Measurements from ENCODE around the gene URM1.

DNA sequence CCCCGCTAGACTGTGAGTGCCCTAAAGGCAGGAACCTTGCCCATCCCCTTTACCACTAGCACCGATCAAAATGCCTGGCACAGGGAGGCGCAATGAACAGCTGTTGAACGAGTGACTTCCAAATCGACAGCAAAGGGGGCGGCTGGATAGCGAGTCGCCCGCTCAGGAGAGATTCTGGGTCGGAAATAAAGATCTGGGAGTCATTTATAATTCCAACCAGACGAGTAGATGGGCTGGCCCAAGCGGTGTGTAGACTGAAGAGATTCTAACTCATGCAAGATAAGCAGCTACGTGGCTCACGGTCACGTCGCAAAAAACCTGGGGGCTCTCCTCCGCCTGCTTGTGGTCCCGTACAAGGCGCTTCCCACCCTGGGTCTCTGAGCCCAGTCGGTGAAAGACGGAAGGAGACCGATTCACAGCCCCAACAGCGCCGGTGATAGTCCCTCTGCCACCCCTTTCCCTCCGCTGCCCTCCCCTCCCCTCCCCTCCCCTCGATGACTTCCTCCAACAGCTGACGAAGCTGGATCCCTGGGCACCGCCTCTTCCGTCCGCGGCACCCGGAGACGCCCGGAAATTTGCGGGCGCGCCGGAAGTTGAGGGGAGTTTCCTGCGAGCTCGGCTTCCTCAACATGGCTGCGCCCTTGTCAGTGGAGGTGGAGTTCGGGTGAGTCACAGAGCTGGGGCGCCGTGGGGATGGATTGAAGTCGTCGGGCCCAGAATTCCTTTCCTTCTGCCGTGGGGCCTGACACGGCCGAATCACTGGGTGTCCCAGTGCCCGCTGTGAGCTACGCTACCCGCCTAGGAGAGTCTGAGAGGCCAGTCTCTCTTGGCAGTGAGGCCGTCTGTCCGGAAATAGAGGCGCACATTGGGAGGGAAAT, at the start of gene URM1:
- TF ChIP-seq, protein P1, sequence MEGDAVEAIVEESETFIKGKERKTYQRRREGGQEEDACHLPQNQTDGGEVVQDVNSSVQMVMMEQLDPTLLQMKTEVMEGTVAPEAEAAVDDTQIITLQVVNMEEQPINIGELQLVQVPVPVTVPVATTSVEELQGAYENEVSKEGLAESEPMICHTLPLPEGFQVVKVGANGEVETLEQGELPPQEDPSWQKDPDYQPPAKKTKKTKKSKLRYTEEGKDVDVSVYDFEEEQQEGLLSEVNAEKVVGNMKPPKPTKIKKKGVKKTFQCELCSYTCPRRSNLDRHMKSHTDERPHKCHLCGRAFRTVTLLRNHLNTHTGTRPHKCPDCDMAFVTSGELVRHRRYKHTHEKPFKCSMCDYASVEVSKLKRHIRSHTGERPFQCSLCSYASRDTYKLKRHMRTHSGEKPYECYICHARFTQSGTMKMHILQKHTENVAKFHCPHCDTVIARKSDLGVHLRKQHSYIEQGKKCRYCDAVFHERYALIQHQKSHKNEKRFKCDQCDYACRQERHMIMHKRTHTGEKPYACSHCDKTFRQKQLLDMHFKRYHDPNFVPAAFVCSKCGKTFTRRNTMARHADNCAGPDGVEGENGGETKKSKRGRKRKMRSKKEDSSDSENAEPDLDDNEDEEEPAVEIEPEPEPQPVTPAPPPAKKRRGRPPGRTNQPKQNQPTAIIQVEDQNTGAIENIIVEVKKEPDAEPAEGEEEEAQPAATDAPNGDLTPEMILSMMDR (IDR thresholded peaks at IDR 0.05; ENCODE audit: insufficient read depth, low read length) = no peak
- TF ChIP-seq, protein P2, sequence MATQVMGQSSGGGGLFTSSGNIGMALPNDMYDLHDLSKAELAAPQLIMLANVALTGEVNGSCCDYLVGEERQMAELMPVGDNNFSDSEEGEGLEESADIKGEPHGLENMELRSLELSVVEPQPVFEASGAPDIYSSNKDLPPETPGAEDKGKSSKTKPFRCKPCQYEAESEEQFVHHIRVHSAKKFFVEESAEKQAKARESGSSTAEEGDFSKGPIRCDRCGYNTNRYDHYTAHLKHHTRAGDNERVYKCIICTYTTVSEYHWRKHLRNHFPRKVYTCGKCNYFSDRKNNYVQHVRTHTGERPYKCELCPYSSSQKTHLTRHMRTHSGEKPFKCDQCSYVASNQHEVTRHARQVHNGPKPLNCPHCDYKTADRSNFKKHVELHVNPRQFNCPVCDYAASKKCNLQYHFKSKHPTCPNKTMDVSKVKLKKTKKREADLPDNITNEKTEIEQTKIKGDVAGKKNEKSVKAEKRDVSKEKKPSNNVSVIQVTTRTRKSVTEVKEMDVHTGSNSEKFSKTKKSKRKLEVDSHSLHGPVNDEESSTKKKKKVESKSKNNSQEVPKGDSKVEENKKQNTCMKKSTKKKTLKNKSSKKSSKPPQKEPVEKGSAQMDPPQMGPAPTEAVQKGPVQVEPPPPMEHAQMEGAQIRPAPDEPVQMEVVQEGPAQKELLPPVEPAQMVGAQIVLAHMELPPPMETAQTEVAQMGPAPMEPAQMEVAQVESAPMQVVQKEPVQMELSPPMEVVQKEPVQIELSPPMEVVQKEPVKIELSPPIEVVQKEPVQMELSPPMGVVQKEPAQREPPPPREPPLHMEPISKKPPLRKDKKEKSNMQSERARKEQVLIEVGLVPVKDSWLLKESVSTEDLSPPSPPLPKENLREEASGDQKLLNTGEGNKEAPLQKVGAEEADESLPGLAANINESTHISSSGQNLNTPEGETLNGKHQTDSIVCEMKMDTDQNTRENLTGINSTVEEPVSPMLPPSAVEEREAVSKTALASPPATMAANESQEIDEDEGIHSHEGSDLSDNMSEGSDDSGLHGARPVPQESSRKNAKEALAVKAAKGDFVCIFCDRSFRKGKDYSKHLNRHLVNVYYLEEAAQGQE (IDR thresholded peaks at IDR 0.05; ENCODE audit: insufficient replicate concordance, low read depth) = no peak
- peak; percentile 74 for TF ChIP-seq POLR2AphosphoS5 (IDR thresholded peaks at IDR 0.05; ENCODE audit: low read depth)

All from HL-60 (cell line).